Nephron progenitor cell (in vitro differentiated cells): Measurements from ENCODE around the gene CAMTA1.

Source experiments
- DNase-seq: peaks from one replicate; pipeline ENCODE4 v3.0.0; 2021
- H3K27ac Mint-ChIP-seq: 2 replicates; pipeline ENCODE4 v1.8.0; 2021; ENCODE audit warnings: mild to moderate bottlenecking, moderate library complexity, mixed read lengths
- H3K27me3 Mint-ChIP-seq: 2 replicates; pipeline ENCODE4 v1.8.0; 2021; ENCODE audit warnings: mild to moderate bottlenecking, low read depth, mixed read lengths; ENCODE audit not compliant: poor library complexity
- H3K36me3 Mint-ChIP-seq: 2 replicates; pipeline ENCODE4 v1.8.0; 2021; ENCODE audit warnings: low read depth, mixed read lengths
- H3K4me1 Mint-ChIP-seq: 2 replicates; pipeline ENCODE4 v1.8.0; 2021; ENCODE audit warnings: mixed read lengths
- H3K4me3 Mint-ChIP-seq: 2 replicates; pipeline ENCODE4 v1.8.0; 2021; ENCODE audit warnings: mild to moderate bottlenecking, moderate library complexity, mixed read lengths
- H3K9me3 Mint-ChIP-seq: 2 replicates; pipeline ENCODE4 v1.8.0; 2021; ENCODE audit warnings: mild to moderate bottlenecking, moderate library complexity, mixed read lengths
- TF ChIP-seq, protein P1 (sequence below): fragments of 200-600 bp; sonication (generic); IDR thresholded peaks from 2 replicates; pipeline ENCODE4 v1.5.0; 2021; ENCODE audit warnings: antibody characterized with exemption

Gene CAMTA1

DNA sequence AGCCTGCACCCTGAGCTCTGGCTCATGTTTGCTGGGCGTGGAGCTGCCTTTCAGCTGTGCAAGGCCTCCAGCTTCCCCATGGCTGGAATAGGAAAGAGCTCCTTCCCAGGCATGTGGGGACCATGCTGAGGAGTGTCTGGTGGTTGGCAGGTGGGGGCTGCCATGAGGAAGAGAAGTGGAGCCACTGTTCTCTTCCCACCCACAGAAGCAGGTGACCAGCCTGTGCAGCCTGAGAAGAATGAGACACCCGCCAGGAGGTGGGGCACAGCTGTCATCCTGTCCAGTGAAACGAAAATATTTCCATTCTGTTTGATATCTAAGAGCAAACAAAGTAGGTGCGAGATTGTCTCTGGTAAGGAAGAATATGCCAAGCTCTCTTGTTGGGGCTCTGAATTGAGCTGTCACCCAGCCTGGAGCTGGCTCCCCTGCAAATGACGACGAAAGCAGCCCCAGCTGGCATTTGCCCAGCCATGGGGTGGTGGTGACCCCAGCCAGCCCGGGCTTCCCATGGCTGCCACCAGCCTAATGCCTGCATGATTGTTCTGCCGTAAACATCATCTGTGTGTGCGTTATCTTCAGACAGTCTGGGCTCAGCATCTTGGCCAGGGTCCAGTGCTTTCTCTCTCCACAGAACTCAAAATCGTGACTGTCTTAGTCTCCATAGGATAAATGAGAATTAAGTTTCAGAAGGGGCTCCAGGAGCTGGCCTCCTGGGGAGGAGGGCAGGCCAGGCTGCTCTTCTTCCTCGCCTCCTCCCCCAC is 556.1 kb downstream of the CAMTA1 start:
- Mint-ChIP-seq H3K4me3 (no peak overlapping the region), H3K27me3 (peaks cover 7% of the 10 kb centered on the region), H3K4me1 (peaks cover 31% of the 10 kb centered on the region), H3K9me3 (no peaks in the 10 kb centered on the region), H3K36me3 (no peaks in the 10 kb centered on the region), H3K27ac (no peak overlapping the region)
- TF ChIP-seq, protein P1, sequence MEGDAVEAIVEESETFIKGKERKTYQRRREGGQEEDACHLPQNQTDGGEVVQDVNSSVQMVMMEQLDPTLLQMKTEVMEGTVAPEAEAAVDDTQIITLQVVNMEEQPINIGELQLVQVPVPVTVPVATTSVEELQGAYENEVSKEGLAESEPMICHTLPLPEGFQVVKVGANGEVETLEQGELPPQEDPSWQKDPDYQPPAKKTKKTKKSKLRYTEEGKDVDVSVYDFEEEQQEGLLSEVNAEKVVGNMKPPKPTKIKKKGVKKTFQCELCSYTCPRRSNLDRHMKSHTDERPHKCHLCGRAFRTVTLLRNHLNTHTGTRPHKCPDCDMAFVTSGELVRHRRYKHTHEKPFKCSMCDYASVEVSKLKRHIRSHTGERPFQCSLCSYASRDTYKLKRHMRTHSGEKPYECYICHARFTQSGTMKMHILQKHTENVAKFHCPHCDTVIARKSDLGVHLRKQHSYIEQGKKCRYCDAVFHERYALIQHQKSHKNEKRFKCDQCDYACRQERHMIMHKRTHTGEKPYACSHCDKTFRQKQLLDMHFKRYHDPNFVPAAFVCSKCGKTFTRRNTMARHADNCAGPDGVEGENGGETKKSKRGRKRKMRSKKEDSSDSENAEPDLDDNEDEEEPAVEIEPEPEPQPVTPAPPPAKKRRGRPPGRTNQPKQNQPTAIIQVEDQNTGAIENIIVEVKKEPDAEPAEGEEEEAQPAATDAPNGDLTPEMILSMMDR, result no peak
- no peak for DNase-seq

DNA sequence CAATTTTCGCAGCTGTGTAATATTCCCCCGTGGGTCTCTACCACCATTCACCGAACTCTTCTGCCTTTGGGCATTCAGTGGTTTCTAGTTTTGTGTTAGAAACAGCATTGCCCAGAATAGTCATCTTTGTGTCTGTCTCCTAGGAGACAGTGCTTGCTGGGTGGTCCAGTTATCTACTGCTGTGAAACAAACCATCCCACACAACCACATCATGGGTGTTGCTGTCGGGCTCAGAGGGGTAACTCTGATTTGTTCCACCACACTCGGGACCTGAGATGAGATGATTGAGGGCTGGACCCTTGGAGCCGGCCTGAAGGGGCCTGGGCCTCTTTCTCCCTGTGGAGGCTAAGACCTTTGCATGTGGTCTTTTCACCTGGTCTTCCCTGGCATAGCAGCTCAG is 558.6 kb downstream of the CAMTA1 start:
- DNase-seq, result no peak
- peaks cover 47% of the 10 kb centered on the region for H3K4me1 Mint-ChIP-seq
- H3K27ac Mint-ChIP-seq, result no peak overlapping the region
- no peaks in the 10 kb centered on the region for H3K9me3 Mint-ChIP-seq
- H3K27me3 Mint-ChIP-seq, result peaks cover 7% of the 10 kb centered on the region
- no peak overlapping the region for H3K4me3 Mint-ChIP-seq
- TF ChIP-seq, protein P1, result no peak
- H3K36me3 Mint-ChIP-seq, result no peaks in the 10 kb centered on the region

DNA sequence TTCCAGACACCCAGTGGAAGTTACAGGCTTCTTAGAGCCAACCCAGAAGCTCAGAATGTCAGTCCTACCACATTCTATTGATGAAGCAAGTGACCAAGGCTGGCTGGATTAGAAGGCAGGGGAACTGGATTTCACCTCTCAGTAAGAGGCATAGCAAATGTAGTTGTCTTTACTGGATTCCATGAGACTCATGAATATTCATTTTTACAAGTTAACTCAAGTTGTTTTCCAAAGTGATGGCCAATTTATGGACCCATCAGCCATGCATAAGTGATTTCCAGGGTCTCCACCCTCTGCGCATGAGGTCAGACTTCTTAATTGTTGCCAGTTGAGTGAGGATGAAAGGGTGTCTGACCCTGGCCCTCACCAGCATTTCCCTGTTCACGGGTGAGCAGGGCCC is 559.0 kb downstream of the CAMTA1 start:
- Mint-ChIP-seq H3K4me3 (no peak overlapping the region), H3K4me1 (peaks cover 51% of the 10 kb centered on the region), H3K27me3 (peaks cover 7% of the 10 kb centered on the region), H3K27ac (no peak overlapping the region), H3K9me3 (no peaks in the 10 kb centered on the region), H3K36me3 (no peaks in the 10 kb centered on the region)
- DNase-seq, result no peak
- TF ChIP-seq, protein P1, result no peak

DNA sequence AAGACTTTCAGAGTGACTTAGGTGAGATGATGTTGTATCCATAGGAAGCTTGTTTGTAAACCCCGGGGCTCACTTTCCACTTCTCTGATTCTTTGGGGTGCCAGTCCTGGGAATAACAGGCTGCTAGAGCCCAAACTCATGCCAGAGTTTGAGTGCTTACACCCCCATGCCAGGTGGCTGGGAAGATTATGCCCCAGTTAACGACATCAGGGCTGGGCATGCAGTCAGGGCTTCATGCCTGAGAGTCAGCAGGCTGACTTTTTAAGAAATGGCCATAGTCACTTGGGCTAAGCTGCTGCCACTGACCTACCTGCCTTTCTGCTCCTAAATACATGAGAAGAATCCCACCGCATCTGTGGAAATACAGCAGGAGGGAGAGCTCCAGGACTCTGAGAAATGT is 560.3 kb downstream of the CAMTA1 start:
- Mint-ChIP-seq H3K9me3 (no peaks in the 10 kb centered on the region), H3K27me3 (peaks cover 8% of the 10 kb centered on the region), H3K4me3 (no peak overlapping the region), H3K27ac (no peak overlapping the region), H3K36me3 (no peaks in the 10 kb centered on the region), H3K4me1 (peaks cover 56% of the 10 kb centered on the region)
- DNase-seq, result no peak
- TF ChIP-seq, protein P1, result no peak

DNA sequence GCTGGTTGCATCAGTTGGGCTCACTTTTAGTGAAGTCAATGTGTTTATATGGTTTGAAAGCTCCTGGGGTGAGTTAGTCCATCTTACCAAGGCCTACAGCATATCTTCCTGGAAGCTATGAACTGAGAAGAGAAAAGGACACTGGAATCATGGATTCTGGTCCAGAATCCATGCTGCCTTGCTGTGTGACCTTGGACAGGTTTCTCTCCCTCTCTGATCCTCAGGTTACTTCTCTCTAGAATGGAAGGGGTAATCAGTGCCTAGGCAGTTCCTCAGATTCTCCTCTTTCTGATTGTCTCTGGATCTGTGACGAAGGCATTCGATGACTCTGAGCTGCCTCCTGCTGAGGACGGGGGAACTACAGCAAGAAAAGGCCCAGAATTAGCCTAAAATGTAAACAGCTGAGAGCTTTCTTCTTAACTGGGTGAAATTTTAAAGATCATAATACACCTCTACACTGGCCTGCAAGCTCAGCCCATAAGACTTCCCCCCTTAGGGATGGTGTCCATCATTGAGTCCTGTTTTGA is 560.9 kb downstream of the CAMTA1 start:
- Mint-ChIP-seq H3K36me3 (no peaks in the 10 kb centered on the region), H3K4me1 (peaks cover 56% of the 10 kb centered on the region), H3K9me3 (no peaks in the 10 kb centered on the region), H3K4me3 (no peak overlapping the region), H3K27me3 (peaks cover 11% of the 10 kb centered on the region), H3K27ac (no peak overlapping the region)
- no peak for DNase-seq
- TF ChIP-seq, protein P1, result no peak
